NCI-H1092 (cell line): ENCODE measurements around the gene LENG9.

Source experiments
- DNase-seq: peaks from one replicate; lab custom pipeline; 2025; lab: John Stamatoyannopoulos, UW

Gene LENG9

GRCh38 chr19:54421521-54421920 lies 42.1 kb downstream of the LENG9 start:
- no peak for DNase-seq

- no peak for DNase-seq
These were observed 42.4 kb downstream of the LENG9 start for GRCh38 chr19:54421169-54421516.

GRCh38 chr19:54420383-54421168 lies 43.0 kb downstream of the LENG9 start:
- DNase-seq = no peak

- no peak for DNase-seq
These were observed 43.6 kb downstream of the LENG9 start for GRCh38 chr19:54420068-54420382.

GRCh38 chr19:54418930-54419800 lies 44.4 kb downstream of the LENG9 start:
- no peak for DNase-seq

- DNase-seq = no peak
These were observed 45.3 kb downstream of the LENG9 start for GRCh38 chr19:54418030-54418929.

GRCh38 chr19:54416695-54417491 lies 46.7 kb downstream of the LENG9 start:
- DNase-seq = no peak

- DNase-seq = no peak
These were observed 47.5 kb downstream of the LENG9 start for GRCh38 chr19:54415901-54416673.

GRCh38 chr19:54415208-54415900 lies 48.2 kb downstream of the LENG9 start, which contains the start of gene TTYH1:
TTYH1 (plus strand) TSS chr19:54415464; CDS start chr19:54415553, 89 bp downstream.
- no peak for DNase-seq

GRCh38 chr19:54414156-54414555 lies 49.4 kb downstream of the LENG9 start:
- no peak for DNase-seq

- no peak for DNase-seq
These were observed 50.7 kb downstream of the LENG9 start for GRCh38 chr19:54412877-54413276.
